ENCODE results near the gene BANF2. TPM values are rescaled to one million over a fixed set of nuclear protein-coding genes. Genes with fewer than 3 reads are reported as not detected.
A peak's percentile ranks its signal among the peaks of the same experiment; 100 is the strongest.

The BANF2 gene
- total and polyA plus RNA-seq, 2 of the 13 experiments (the other 11 are each of a cell fraction or from before 2014, with no cell fraction given): 0.35 TPM; not detected in 1

DNA sequence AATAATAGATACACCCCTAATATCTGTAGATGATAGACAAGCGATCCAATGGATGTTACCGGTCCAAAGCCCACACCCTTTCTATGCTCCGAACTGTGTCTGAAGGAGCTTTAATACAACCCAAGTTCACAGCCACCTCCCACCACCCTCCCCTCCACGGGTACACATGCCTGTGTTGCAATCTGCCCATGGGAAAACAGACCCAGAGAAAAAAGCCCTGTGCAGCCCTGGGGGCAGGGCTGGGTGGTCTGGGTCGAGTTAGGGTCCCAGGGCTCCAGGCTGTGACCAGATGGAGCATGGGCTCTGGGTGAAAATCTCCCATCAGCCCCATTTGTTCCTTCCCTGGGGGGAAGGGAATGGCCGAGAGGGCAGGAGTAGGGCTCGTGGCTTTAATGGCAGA is 65.8 kb downstream of the BANF2 start (continued):
- TF ChIP-seq MXI1 (IDR thresholded peaks at IDR 0.05; ENCODE audit: borderline replicate concordance, low read depth, low read length) (no peak), GPN1 (CRISPR knock-in tag; IDR thresholded peaks at IDR 0.05; ENCODE audit: borderline replicate concordance) (no peak), TEAD2 (CRISPR knock-in tag; IDR thresholded peaks at IDR 0.05) (no peak), ZNF274 (CRISPR knock-in tag; IDR thresholded peaks at IDR 0.05) (peak; percentile 20; the same call in 1 of the 2 replicates), ZNF430 (CRISPR knock-in tag; IDR thresholded peaks at IDR 0.05) (no peak), CEBPG (CRISPR knock-in tag; IDR thresholded peaks at IDR 0.05) (peak; percentile 77), ZC3H13 (CRISPR knock-in tag; IDR thresholded peaks at IDR 0.05) (no peak), HMG20B (CRISPR knock-in tag; conservative IDR thresholded peaks at IDR 0.05) (no peak), HNF4A (CRISPR knock-in tag; IDR thresholded peaks at IDR 0.05) (0 out of 2 replicates have a peak, but pooled peaks have one; percentile 15), SKI (IDR thresholded peaks at IDR 0.05; ENCODE audit: partially characterized antibody) (no peak), GABPA (IDR thresholded peaks at IDR 0.05; ENCODE audit: low read depth, low read length) (no peak), GABPA (CRISPR knock-in tag; IDR thresholded peaks at IDR 0.05; ENCODE audit: low read depth) (no peak), ZNF10 (CRISPR knock-in tag; IDR thresholded peaks at IDR 0.05; ENCODE audit: borderline replicate concordance, low read depth) (no peak), ZNF292 (CRISPR knock-in tag; IDR thresholded peaks at IDR 0.05; ENCODE audit: borderline replicate concordance, low read depth) (no peak), ZNF282 (IDR thresholded peaks at IDR 0.05; ENCODE audit: partially characterized antibody) (no peak)
- TF ChIP-seq, protein P1, sequence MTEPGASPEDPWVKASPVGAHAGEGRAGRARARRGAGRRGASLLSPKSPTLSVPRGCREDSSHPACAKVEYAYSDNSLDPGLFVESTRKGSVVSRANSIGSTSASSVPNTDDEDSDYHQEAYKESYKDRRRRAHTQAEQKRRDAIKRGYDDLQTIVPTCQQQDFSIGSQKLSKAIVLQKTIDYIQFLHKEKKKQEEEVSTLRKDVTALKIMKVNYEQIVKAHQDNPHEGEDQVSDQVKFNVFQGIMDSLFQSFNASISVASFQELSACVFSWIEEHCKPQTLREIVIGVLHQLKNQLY (CRISPR knock-in tag; IDR thresholded peaks at IDR 0.05): no peak
- TF ChIP-seq, protein P2, sequence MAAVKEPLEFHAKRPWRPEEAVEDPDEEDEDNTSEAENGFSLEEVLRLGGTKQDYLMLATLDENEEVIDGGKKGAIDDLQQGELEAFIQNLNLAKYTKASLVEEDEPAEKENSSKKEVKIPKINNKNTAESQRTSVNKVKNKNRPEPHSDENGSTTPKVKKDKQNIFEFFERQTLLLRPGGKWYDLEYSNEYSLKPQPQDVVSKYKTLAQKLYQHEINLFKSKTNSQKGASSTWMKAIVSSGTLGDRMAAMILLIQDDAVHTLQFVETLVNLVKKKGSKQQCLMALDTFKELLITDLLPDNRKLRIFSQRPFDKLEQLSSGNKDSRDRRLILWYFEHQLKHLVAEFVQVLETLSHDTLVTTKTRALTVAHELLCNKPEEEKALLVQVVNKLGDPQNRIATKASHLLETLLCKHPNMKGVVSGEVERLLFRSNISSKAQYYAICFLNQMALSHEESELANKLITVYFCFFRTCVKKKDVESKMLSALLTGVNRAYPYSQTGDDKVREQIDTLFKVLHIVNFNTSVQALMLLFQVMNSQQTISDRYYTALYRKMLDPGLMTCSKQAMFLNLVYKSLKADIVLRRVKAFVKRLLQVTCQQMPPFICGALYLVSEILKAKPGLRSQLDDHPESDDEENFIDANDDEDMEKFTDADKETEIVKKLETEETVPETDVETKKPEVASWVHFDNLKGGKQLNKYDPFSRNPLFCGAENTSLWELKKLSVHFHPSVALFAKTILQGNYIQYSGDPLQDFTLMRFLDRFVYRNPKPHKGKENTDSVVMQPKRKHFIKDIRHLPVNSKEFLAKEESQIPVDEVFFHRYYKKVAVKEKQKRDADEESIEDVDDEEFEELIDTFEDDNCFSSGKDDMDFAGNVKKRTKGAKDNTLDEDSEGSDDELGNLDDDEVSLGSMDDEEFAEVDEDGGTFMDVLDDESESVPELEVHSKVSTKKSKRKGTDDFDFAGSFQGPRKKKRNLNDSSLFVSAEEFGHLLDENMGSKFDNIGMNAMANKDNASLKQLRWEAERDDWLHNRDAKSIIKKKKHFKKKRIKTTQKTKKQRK (IDR thresholded peaks at IDR 0.05; ENCODE audit: low read length): no peak
- TF ChIP-seq, protein P3, sequence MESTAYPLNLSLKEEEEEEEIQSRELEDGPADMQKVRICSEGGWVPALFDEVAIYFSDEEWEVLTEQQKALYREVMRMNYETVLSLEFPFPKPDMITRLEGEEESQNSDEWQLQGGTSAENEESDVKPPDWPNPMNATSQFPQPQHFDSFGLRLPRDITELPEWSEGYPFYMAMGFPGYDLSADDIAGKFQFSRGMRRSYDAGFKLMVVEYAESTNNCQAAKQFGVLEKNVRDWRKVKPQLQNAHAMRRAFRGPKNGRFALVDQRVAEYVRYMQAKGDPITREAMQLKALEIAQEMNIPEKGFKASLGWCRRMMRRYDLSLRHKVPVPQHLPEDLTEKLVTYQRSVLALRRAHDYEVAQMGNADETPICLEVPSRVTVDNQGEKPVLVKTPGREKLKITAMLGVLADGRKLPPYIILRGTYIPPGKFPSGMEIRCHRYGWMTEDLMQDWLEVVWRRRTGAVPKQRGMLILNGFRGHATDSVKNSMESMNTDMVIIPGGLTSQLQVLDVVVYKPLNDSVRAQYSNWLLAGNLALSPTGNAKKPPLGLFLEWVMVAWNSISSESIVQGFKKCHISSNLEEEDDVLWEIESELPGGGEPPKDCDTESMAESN (CRISPR knock-in tag; conservative IDR thresholded peaks at IDR 0.05): no peak
- TF ChIP-seq, protein P4, sequence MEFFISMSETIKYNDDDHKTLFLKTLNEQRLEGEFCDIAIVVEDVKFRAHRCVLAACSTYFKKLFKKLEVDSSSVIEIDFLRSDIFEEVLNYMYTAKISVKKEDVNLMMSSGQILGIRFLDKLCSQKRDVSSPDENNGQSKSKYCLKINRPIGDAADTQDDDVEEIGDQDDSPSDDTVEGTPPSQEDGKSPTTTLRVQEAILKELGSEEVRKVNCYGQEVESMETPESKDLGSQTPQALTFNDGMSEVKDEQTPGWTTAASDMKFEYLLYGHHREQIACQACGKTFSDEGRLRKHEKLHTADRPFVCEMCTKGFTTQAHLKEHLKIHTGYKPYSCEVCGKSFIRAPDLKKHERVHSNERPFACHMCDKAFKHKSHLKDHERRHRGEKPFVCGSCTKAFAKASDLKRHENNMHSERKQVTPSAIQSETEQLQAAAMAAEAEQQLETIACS (CRISPR knock-in tag; IDR thresholded peaks at IDR 0.05): no peak
- TF ChIP-seq, protein P5, sequence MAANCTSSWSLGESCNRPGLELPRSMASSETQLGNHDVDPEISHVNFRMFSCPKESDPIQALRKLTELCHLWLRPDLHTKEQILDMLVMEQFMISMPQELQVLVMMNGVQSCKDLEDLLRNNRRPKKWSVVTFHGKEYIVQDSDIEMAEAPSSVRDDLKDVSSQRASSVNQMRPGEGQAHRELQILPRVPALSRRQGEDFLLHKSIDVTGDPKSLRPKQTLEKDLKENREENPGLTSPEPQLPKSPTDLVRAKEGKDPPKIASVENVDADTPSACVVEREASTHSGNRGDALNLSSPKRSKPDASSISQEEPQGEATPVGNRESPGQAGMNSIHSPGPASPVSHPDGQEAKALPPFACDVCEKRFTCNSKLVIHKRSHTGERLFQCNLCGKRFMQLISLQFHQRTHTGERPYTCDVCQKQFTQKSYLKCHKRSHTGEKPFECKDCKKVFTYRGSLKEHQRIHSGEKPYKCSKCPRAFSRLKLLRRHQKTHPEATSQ (CRISPR knock-in tag; IDR thresholded peaks at IDR 0.05; ENCODE audit: borderline replicate concordance): no peak

All from HepG2 (cell line).